Activated T-cell treated with anti-CD3 and anti-CD28 coated beads, Interleukin-2, amount 50 U/mL, for 72 hours (primary cell): ENCODE measurements around the gene JAK3. TPM values are rescaled to one million over a fixed set of nuclear protein-coding genes. Genes with fewer than 3 reads are reported as not detected.

Source experiments
- ATAC-seq, 2 donors: fragments of 150-1000 bp; cut with Tn5 transposase; replicated peaks in 1 of 2; 2 replicates each; pipeline ENCODE4 v1.10.0; 2021; ENCODE audit warnings: moderate library complexity in 2 of 2, mild to moderate bottlenecking in 1 of 2
- DNase-seq, 2 donors: peaks; one replicate each; pipeline ENCODE4 v3.0.0; 2021 to 2022; ENCODE audit warnings: mixed read lengths in 1 of 2
- H3K27ac Mint-ChIP-seq: one replicate; pipeline ENCODE4 v1.8.0; 2022; ENCODE audit warnings: mild to moderate bottlenecking, moderate library complexity, mixed read lengths
- H3K27me3 Mint-ChIP-seq: one replicate; pipeline ENCODE4 v1.8.0; 2022; ENCODE audit warnings: low read depth, mixed read lengths
- H3K36me3 Mint-ChIP-seq, 2 donors: one replicate each; pipeline ENCODE4 v1.8.0; 2022; ENCODE audit warnings: mixed read lengths in 2 of 2, mild to moderate bottlenecking in 1 of 2; ENCODE audit not compliant: insufficient read depth in 2 of 2
- H3K4me1 Mint-ChIP-seq: one replicate; pipeline ENCODE4 v1.8.0; 2022; ENCODE audit warnings: low read depth, mixed read lengths
- H3K4me3 Mint-ChIP-seq, 2 donors: one replicate each; pipeline ENCODE4 v1.8.0; 2022; ENCODE audit warnings: mild to moderate bottlenecking in 2 of 2, mixed read lengths in 2 of 2, moderate library complexity in 2 of 2
- H3K9me3 Mint-ChIP-seq, 2 donors: one replicate each; pipeline ENCODE4 v1.8.0; 2022; ENCODE audit warnings: mixed read lengths in 2 of 2
- total RNA-seq, 2 donors: library from RNA; stranded (reverse); gene quantifications; one replicate each; pipeline ENCODE4 v1.2.3, GENCODE V29; 2022

Gene JAK3
- total RNA-seq, 2 donors from 2014 or later = 235 to 247 TPM

- H3K9me3 Mint-ChIP-seq = no peaks in the 10 kb centered on the region
- ATAC-seq (no peak), DNase-seq (no peak)
- H3K4me1 Mint-ChIP-seq = peaks cover 36% of the 10 kb centered on the region
- peak overlapping the region; percentile 94 for H3K27ac Mint-ChIP-seq
- H3K4me3 Mint-ChIP-seq = peak overlapping the region; percentile 86 to 91
- H3K36me3 Mint-ChIP-seq = peaks cover 14 to 17% of the 10 kb centered on the region in 2 donors
- no peaks in the 10 kb centered on the region for H3K27me3 Mint-ChIP-seq
These were observed 14.0 kb upstream of the JAK3 start for GRCh38 chr19:17861542-17862402.

- Mint-ChIP-seq H3K4me3 (peak overlapping the region; percentile 86 to 91), H3K27ac (peak overlapping the region; percentile 94), H3K36me3 (peaks cover 14 to 17% of the 10 kb centered on the region in 2 donors), H3K4me1 (peaks cover 30% of the 10 kb centered on the region), H3K27me3 (no peaks in the 10 kb centered on the region), H3K9me3 (no peaks in the 10 kb centered on the region)
- DNase-seq = no peak
- no peak for ATAC-seq
These were observed 13.2 kb upstream of the JAK3 start for GRCh38 chr19:17860993-17861360.

GRCh38 chr19:17860331-17860992 lies 12.7 kb upstream of the JAK3 start:
- H3K27ac Mint-ChIP-seq = peak overlapping the region; percentile 94
- H3K27me3 Mint-ChIP-seq = no peaks in the 10 kb centered on the region
- peak overlapping the region; percentile 86 to 91 for H3K4me3 Mint-ChIP-seq
- H3K9me3 Mint-ChIP-seq = no peaks in the 10 kb centered on the region
- DNase-seq = no peak
- ATAC-seq = no peak
- H3K4me1 Mint-ChIP-seq = peaks cover 34% of the 10 kb centered on the region
- H3K36me3 Mint-ChIP-seq = peaks cover 14 to 17% of the 10 kb centered on the region in 2 donors

- H3K36me3 Mint-ChIP-seq = peaks cover 14 to 17% of the 10 kb centered on the region in 2 donors
- peak within 1 kb of the TSS; percentile 94 for H3K27ac Mint-ChIP-seq
- H3K27me3 Mint-ChIP-seq = no peaks in the 10 kb centered on the region
- no peaks in the 10 kb centered on the region for H3K9me3 Mint-ChIP-seq
- ATAC-seq (peak; percentile 94), DNase-seq (peak; percentile 97 to 99)
- H3K4me1 Mint-ChIP-seq = peaks cover 38% of the 10 kb centered on the region
- peak within 1 kb of the TSS; percentile 86 to 91 for H3K4me3 Mint-ChIP-seq
These were observed 11.9 kb upstream of the JAK3 start, which contains the start of gene RPL18A for GRCh38 chr19:17859533-17860330. Gene RPL18A, plus strand, starts transcription at chr19:17859910. Its CDS starts 47 bp downstream, at chr19:17859957.

- Mint-ChIP-seq H3K9me3 (no peaks in the 10 kb centered on the region), H3K27me3 (no peaks in the 10 kb centered on the region), H3K4me1 (peaks cover 28% of the 10 kb centered on the region), H3K36me3 (peaks cover 8 to 12% of the 10 kb centered on the region in 2 donors), H3K4me3 (peak overlapping the region; percentile 32 to 36), H3K27ac (peak overlapping the region; percentile 60)
- DNase-seq (peak; percentile 92 to 96), ATAC-seq (peak; percentile 30 to 47)
These were observed 7.7 kb upstream of the JAK3 start for GRCh38 chr19:17855280-17856152.

- Mint-ChIP-seq H3K4me3 (no peak overlapping the region), H3K36me3 (peaks cover 5 to 10% of the 10 kb centered on the region in 2 donors), H3K4me1 (peaks cover 38% of the 10 kb centered on the region), H3K9me3 (no peaks in the 10 kb centered on the region), H3K27me3 (no peaks in the 10 kb centered on the region), H3K27ac (no peak overlapping the region)
- ATAC-seq (no peak), DNase-seq (no peak)
These were observed 6.3 kb upstream of the JAK3 start for GRCh38 chr19:17854061-17854460.

GRCh38 chr19:17848595-17849292 lies 962 bp upstream of the JAK3 start:
- ATAC-seq = no peak

GRCh38 chr19:17846146-17846545 lies 1.6 kb downstream of the JAK3 start:
- Mint-ChIP-seq H3K4me3 (peak overlapping the region; percentile 85 to 89), H3K36me3 (peaks cover 13 to 20% of the 10 kb centered on the region in 2 donors), H3K27ac (peak overlapping the region; percentile 92), H3K27me3 (no peaks in the 10 kb centered on the region), H3K4me1 (peaks cover 67% of the 10 kb centered on the region), H3K9me3 (no peaks in the 10 kb centered on the region)
- DNase-seq (peak; percentile 48 to 57), ATAC-seq (no peak)

More at GRCh38 chr19:17848595-17849292, 962 bp upstream of the JAK3 start:
- H3K36me3 Mint-ChIP-seq = peaks cover 10 to 17% of the 10 kb centered on the region in 2 donors
- DNase-seq = no peak
- H3K27me3 Mint-ChIP-seq = no peaks in the 10 kb centered on the region
- H3K4me3 Mint-ChIP-seq = peak overlapping the region; percentile 85 to 89
- H3K4me1 Mint-ChIP-seq = peaks cover 69% of the 10 kb centered on the region
- H3K9me3 Mint-ChIP-seq = no peaks in the 10 kb centered on the region
- H3K27ac Mint-ChIP-seq = peak overlapping the region; percentile 92

- ATAC-seq = no peak
- no peaks in the 10 kb centered on the region for H3K9me3 Mint-ChIP-seq
- peak overlapping the region; percentile 64 for H3K27ac Mint-ChIP-seq
- peaks cover 47% of the 10 kb centered on the region for H3K4me1 Mint-ChIP-seq
- peak overlapping the region; percentile 85 to 89 for H3K4me3 Mint-ChIP-seq
- peaks cover 14 to 21% of the 10 kb centered on the region in 2 donors for H3K36me3 Mint-ChIP-seq
- DNase-seq = no peak
- no peaks in the 10 kb centered on the region for H3K27me3 Mint-ChIP-seq
These were observed 3.8 kb downstream of the JAK3 start for GRCh38 chr19:17843908-17844490.

GRCh38 chr19:17843292-17843827 lies 4.4 kb downstream of the JAK3 start:
- Mint-ChIP-seq H3K4me1 (peaks cover 40% of the 10 kb centered on the region), H3K4me3 (peak overlapping the region in 1 of 2 donors; percentile 18), H3K27ac (no peak overlapping the region), H3K27me3 (no peaks in the 10 kb centered on the region), H3K9me3 (no peaks in the 10 kb centered on the region), H3K36me3 (peaks cover 14 to 28% of the 10 kb centered on the region in 2 donors)
- ATAC-seq = no peak
- DNase-seq = no peak

- DNase-seq = no peak
- H3K4me3 Mint-ChIP-seq = no peak overlapping the region
- H3K27me3 Mint-ChIP-seq = no peaks in the 10 kb centered on the region
- ATAC-seq = no peak
- H3K36me3 Mint-ChIP-seq = peaks cover 15 to 34% of the 10 kb centered on the region in 2 donors
- no peaks in the 10 kb centered on the region for H3K9me3 Mint-ChIP-seq
- peaks cover 35% of the 10 kb centered on the region for H3K4me1 Mint-ChIP-seq
- no peak overlapping the region for H3K27ac Mint-ChIP-seq
These were observed 5.0 kb downstream of the JAK3 start for GRCh38 chr19:17842663-17843291.
